Endothelial cell of umbilical vein (primary cell): ENCODE data around the gene GPATCH1. TPM values are rescaled to one million over a fixed set of nuclear protein-coding genes. Genes with fewer than 3 reads are reported as not detected.

Source experiments
- BruUV-seq: library from RNA; stranded (reverse); fragments of 400-500 nt; replicated peaks from 2 replicates; lab custom pipeline; 2021; lab: Mats Ljungman, UMichigan
- CTCF ChIA-PET: fragments of 300-600, 350-600 bp; sonication (Branson Sonifier 250); formaldehyde crosslinking; loops from one replicate; lab custom pipeline; 2021; ENCODE audit warnings: antibody characterized with exemption, inconsistent platforms; lab: Charles Lee
- POLR2A ChIA-PET: fragments of 300-600, 350-600 bp; sonication (Branson Sonifier 250); formaldehyde crosslinking; loops from one replicate; lab custom pipeline; 2021; ENCODE audit warnings: antibody characterized with exemption, inconsistent platforms; lab: Charles Lee
- DNase-seq: peaks from one replicate; pipeline ENCODE4 v3.0.0-alpha.2; 2011; ENCODE audit warnings: low read depth, low spot score
- FAIRE-seq: peaks from 2 replicates; lab custom pipeline; 2011; peaks lifted over from hg19 to GRCh38; lab: Jason Lieb, UNC
- H2AFZ ChIP-seq: 2 replicates; pipeline ENCODE4 v1.6.0; 2012; ENCODE audit warnings: low read depth, low read length, control low read depth, inconsistent platforms
- H3K27ac ChIP-seq: 2 replicates; pipeline ENCODE4 v1.5.1; 2011; ENCODE audit warnings: low read depth, mild to moderate bottlenecking, control low read depth, low read length, moderate library complexity; ENCODE audit not compliant: insufficient read depth
- H3K27me3 ChIP-seq, 2 experiments: 2 replicates each; pipeline versions ENCODE4 v1.6.0 to v1.6.1; 2011; ENCODE audit warnings: low read length in 2 of 2, mixed read lengths in 1 of 2; ENCODE audit not compliant: control insufficient read depth in 2 of 2, insufficient read depth in 2 of 2
- H3K36me3 ChIP-seq, 2 experiments: 2 replicates in 1 of 2; 3 replicates in 1 of 2; pipeline ENCODE4 v1.5.1; 2011; ENCODE audit warnings: low read length in 2 of 2, mild to moderate bottlenecking in 1 of 2, moderate library complexity in 1 of 2; ENCODE audit not compliant: control insufficient read depth in 2 of 2, insufficient read depth in 2 of 2; ENCODE audit errors: extremely low read depth in 1 of 2
- H3K4me1 ChIP-seq: 3 replicates; pipeline ENCODE4 v1.5.1; 2011; ENCODE audit warnings: mild to moderate bottlenecking, low read length; ENCODE audit not compliant: control insufficient read depth, insufficient read depth; ENCODE audit errors: extremely low read depth
- H3K4me2 ChIP-seq: 2 replicates; pipeline ENCODE4 v1.6.1; 2011; ENCODE audit warnings: low read length, control low read depth, mixed read lengths; ENCODE audit not compliant: insufficient read depth
- H3K4me3 ChIP-seq, 3 experiments: fragments of 200-600 bp in 1 of 3; sonication (generic), shearing (Covaris generic) in 1 of 3; replicated peaks in 1 of 3; 2 replicates each; pipeline ENCODE4 v1.5.1; 2011 to 2016; ENCODE audit warnings: control low read depth in 3 of 3, low read length in 3 of 3, mild to moderate bottlenecking in 2 of 3, inconsistent platforms in 1 of 3, low read depth in 1 of 3, moderate library complexity in 1 of 3; ENCODE audit not compliant: insufficient read depth in 1 of 3
- H3K79me2 ChIP-seq: 2 replicates; pipeline ENCODE4 v1.6.0; 2012; ENCODE audit warnings: low read length, inconsistent platforms; ENCODE audit not compliant: control insufficient read depth, insufficient read depth
- H3K9ac ChIP-seq: replicated peaks from 2 replicates; pipeline ENCODE3; 2011; ENCODE audit warnings: low read length, control low read depth; ENCODE audit not compliant: insufficient read depth; ENCODE audit errors: extremely low read depth
- H3K9me1 ChIP-seq: replicated peaks from 3 replicates; pipeline ENCODE4 v1.6.0; 2011; ENCODE audit warnings: mild to moderate bottlenecking, low read length; ENCODE audit not compliant: control insufficient read depth, insufficient read depth; ENCODE audit errors: extremely low read depth
- H3K9me3 ChIP-seq: replicated peaks from 2 replicates; pipeline ENCODE4 v1.5.1; 2012; ENCODE audit warnings: low read length, inconsistent platforms; ENCODE audit not compliant: control insufficient read depth, insufficient read depth
- H4K20me1 ChIP-seq: replicated peaks from 2 replicates; pipeline ENCODE3; 2011; ENCODE audit warnings: mild to moderate bottlenecking, low read length; ENCODE audit not compliant: control insufficient read depth, insufficient read depth; ENCODE audit errors: extremely low read depth
- CTCF ChIP-seq, 2 donors: IDR thresholded peaks; 1 replicate in 1 of 2; 2 replicates in 1 of 2; pipeline ENCODE4 v1.5.1; 2011; ENCODE audit warnings: low read length in 2 of 2, mild to moderate bottlenecking in 2 of 2, moderate library complexity in 2 of 2, control low read depth in 1 of 2, inconsistent platforms in 1 of 2, low read depth in 1 of 2; ENCODE audit not compliant: insufficient read depth in 1 of 2; ENCODE audit errors: extremely low read depth in 1 of 2
- EZH2 ChIP-seq: IDR thresholded peaks from 2 replicates; pipeline ENCODE4 v1.6.1; 2012; ENCODE audit warnings: borderline replicate concordance, low read depth, mild to moderate bottlenecking, moderate library complexity, low read length, inconsistent platforms; ENCODE audit not compliant: severe bottlenecking
- FOS ChIP-seq: IDR thresholded peaks from 2 replicates; pipeline ENCODE4 v1.6.1; 2011; ENCODE audit warnings: mild to moderate bottlenecking, low read length, moderate library complexity, borderline replicate concordance; ENCODE audit not compliant: insufficient read depth
- GATA2 ChIP-seq: IDR thresholded peaks from 2 replicates; pipeline ENCODE4 v1.7.0; 2011; ENCODE audit warnings: low read depth, mild to moderate bottlenecking, moderate library complexity, mixed read lengths, low read length; ENCODE audit not compliant: insufficient read length, insufficient read depth
- JUN ChIP-seq: IDR thresholded peaks from 2 replicates; pipeline ENCODE4 v1.6.1; 2011; ENCODE audit warnings: borderline replicate concordance, low read depth; ENCODE audit not compliant: insufficient read length, insufficient read depth
- MAX ChIP-seq: IDR thresholded peaks from 2 replicates; pipeline ENCODE4 v1.6.1; 2011; ENCODE audit not compliant: insufficient read depth, insufficient read length
- MYC ChIP-seq: IDR thresholded peaks from one replicate; pipeline ENCODE4 v1.6.1; 2011; ENCODE audit warnings: mild to moderate bottlenecking, low read depth, low read length
- POLR2A ChIP-seq: IDR thresholded peaks from 2 replicates; pipeline ENCODE4 v1.6.1; 2012; ENCODE audit warnings: low read depth, mild to moderate bottlenecking, control low read depth, low read length
- POLR2AphosphoS5 ChIP-seq: IDR thresholded peaks from 2 replicates; pipeline ENCODE4 v1.6.1; 2012; ENCODE audit warnings: low read depth, mild to moderate bottlenecking, control low read depth, low read length, moderate library complexity; ENCODE audit not compliant: insufficient read depth
- dilution Hi-C: fragments of 300-500 bp; cut with MboI; formaldehyde crosslinking; loops from one replicate; pipeline ENCODE4 v1.15.0; 2019; ENCODE audit warnings: low sequenced_read_pairs; ENCODE audit not compliant: extremely low pct_ligation_motif_present
- intact Hi-C: fragments of 100-400 bp; cut with micrococcal nuclease; formaldehyde crosslinking; loops from one replicate; pipeline ENCODE4 v1.10.0; 2022
- polyA plus RNA-seq, 4 experiments: library from polyadenylated mRNA; depleted of rRNA in 3 of 4; stranded (reverse) in 3 of 4; unstranded in 1 of 4; fragments of >200 nt; gene quantifications; 2 replicates each; pipeline versions ENCODE4 v1.2.1 to v1.2.3, GENCODE V29; 2011 to 2012; ENCODE audit warnings: missing spikeins in 1 of 4
- total RNA-seq: library from RNA; stranded (reverse); gene quantifications from 2 replicates; pipeline ENCODE4 v1.2.3, GENCODE V29; 2021

GPATCH1 gene
- total and polyA plus RNA-seq, 2 donors (not counting 3 experiments of a cell fraction or from before 2014, with no cell fraction given): 4.5 to 9.2 TPM

- no peak overlapping the region for H2AFZ ChIP-seq
- POLR2A ChIA-PET: no interaction called here
- CTCF ChIA-PET: interaction anchor here (1.4 to 1.9 kb wide), 2 partner anchors 19 to 26 kb away, joined by 4 to 9 read pairs; no protein-coding TSS in a partner anchor
- no peaks in the 10 kb centered on the region for H3K36me3 ChIP-seq
- H3K27me3 ChIP-seq: no peaks in the 10 kb centered on the region
- no peak overlapping the region for H3K9ac ChIP-seq
- TF ChIP-seq POLR2AphosphoS5 (no peak), EZH2 (no peak), MAX (no peak), MYC (no peak), JUN (no peak), GATA2 (no peak), CTCF (IDR thresholded peaks at IDR 0.05; ENCODE audit: extremely low read depth in 1 of 2, insufficient read depth in 1 of 2, low read depth in 1 of 2, low read length in 2 of 2) (no peak), POLR2A (no peak), FOS (no peak)
- FAIRE-seq: no peak
- H3K4me3 ChIP-seq: no peak overlapping the region
- BruUV-seq: no TSS peak
- DNase-seq: no peak
- H4K20me1 ChIP-seq: no peaks in the 10 kb centered on the region
- intact Hi-C loops: no loop called here
- H3K9me1 ChIP-seq: no peaks in the 10 kb centered on the region
- dilution Hi-C loops: no loop called here
- H3K4me2 ChIP-seq: no peak overlapping the region
- H3K27ac ChIP-seq: no peak overlapping the region
- H3K79me2 ChIP-seq: no peaks in the 10 kb centered on the region
- H3K9me3 ChIP-seq: no peaks in the 10 kb centered on the region
- no peaks in the 10 kb centered on the region for H3K4me1 ChIP-seq
These were observed 76.9 kb downstream of the GPATCH1 start for GRCh38 chr19:33157906-33158305.
